Spleen (tissue), 7 donors: ENCODE results near the gene ZNF775.

Experiments used
- CTCF ChIP-seq, 11 experiments: fragments of 200-600 bp in 7 of 11; fragments of 450-650 bp in 4 of 11; sonication (generic) in 4 of 11; IDR thresholded peaks in 8 of 11; conservative IDR thresholded peaks in 3 of 11; 1 replicate in 7 of 11; 2 replicates in 4 of 11; pipeline versions ENCODE4 v1.4.0 to v1.8.0; 2016 to 2021; ENCODE audit warnings: antibody characterized with exemption in 11 of 11, inconsistent platforms in 4 of 11, mild to moderate bottlenecking in 1 of 11
- POLR2AphosphoS5 ChIP-seq, 3 donors: sonication (generic); formaldehyde crosslinking; IDR thresholded peaks; one replicate each; pipeline ENCODE4 v1.5.1; 2017; ENCODE audit warnings: antibody characterized with exemption in 3 of 3
- donor health status: DM: no; HTN: no; CAD: no; lungs with moderate emphysema.
- donor health status: DM: no; HTN: no; CAD: no.
- donor health status: DM: no; HTN: no; CAD: no.

GRCh38 chr7:150342121-150342408, 37.1 kb upstream of the ZNF775 start:
- TF ChIP-seq POLR2AphosphoS5 (IDR thresholded peaks at IDR 0.05) (no peak), CTCF (IDR thresholded peaks at IDR 0.05 in 8 of 11, conservative IDR thresholded peaks at IDR 0.05 in 3 of 11) (no peak)
